Measurements from ENCODE around the gene IL32. TPM values are rescaled to one million over a fixed set of nuclear protein-coding genes. Genes with fewer than 3 reads are reported as not detected.
A peak's percentile ranks its signal among the peaks of the same experiment; 100 is the strongest.

Gene IL32
- total RNA-seq, 4 donors from 2014 or later, result 21.9 to 720 (median 492) TPM

DNA sequence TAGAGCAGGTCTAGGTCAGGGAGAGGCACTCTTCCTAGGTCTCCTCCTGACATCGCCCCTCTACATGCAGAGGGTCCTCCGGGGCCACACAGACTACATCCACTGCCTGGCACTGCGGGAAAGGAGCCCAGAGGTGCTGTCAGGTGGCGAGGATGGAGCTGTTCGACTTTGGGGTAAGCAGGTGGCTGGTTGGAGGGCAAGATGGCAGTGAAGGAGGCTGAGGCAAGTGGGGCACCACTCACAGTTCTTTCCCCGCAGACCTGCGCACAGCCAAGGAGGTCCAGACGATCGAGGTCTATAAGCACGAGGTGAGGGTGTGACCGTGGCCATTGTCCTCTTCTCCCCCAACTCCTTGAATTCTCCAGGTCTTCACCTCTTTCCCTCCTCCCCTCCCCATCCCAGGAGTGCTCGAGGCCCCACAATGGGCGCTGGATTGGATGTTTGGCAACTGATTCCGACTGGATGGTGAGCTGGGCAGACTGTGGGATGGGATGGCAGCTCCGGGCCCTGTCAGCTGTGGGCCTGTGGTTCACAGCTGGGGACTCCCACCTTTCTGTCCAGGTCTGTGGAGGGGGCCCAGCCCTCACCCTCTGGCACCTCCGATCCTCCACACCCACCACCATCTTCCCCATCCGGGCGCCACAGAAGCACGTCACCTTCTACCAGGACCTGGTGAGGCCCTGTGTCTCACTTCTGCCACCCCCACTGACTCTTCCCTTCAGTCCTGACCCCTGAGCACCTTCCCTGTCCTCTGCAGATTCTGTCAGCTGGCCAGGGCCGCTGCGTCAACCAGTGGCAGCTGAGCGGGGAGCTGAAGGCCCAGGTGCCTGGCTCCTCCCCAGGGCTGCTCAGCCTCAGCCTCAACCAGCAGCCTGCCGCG lies 38.6 kb upstream of the IL32 start:
- peaks cover 31% of the 10 kb centered on the region for H3K27me3 ChIP-seq
- no peak for DNase-seq
- no peak overlapping the region for H3K4me3 ChIP-seq
- no peaks in the 10 kb centered on the region for H3K9me3 ChIP-seq
- TF ChIP-seq POLR2AphosphoS5 (IDR thresholded peaks at IDR 0.05) (no peak), POLR2A (IDR thresholded peaks at IDR 0.05) (no peak), EP300 (IDR thresholded peaks at IDR 0.05; ENCODE audit: low read depth) (no peak)
- TF ChIP-seq, protein P1, sequence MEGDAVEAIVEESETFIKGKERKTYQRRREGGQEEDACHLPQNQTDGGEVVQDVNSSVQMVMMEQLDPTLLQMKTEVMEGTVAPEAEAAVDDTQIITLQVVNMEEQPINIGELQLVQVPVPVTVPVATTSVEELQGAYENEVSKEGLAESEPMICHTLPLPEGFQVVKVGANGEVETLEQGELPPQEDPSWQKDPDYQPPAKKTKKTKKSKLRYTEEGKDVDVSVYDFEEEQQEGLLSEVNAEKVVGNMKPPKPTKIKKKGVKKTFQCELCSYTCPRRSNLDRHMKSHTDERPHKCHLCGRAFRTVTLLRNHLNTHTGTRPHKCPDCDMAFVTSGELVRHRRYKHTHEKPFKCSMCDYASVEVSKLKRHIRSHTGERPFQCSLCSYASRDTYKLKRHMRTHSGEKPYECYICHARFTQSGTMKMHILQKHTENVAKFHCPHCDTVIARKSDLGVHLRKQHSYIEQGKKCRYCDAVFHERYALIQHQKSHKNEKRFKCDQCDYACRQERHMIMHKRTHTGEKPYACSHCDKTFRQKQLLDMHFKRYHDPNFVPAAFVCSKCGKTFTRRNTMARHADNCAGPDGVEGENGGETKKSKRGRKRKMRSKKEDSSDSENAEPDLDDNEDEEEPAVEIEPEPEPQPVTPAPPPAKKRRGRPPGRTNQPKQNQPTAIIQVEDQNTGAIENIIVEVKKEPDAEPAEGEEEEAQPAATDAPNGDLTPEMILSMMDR (IDR thresholded peaks at IDR 0.05), result no peak
- peaks cover 13 to 58% (median 38%) of the 10 kb centered on the region in 4 donors for H3K4me1 ChIP-seq
- in situ Hi-C loops (cut with MboI; ENCODE audit: low pct_ligation_motif_present in 1 of 4, low pct_unique_long_range_greater_than_20kb in 1 of 4, low sequenced_read_pairs in 3 of 4), result loop anchor here in 1 of 4 donors (25.0 kb wide), 1 partner anchor 110 kb away; the partner anchor contains the start of gene ZNF213
- no peak overlapping the region for H3K27ac ChIP-seq
- WGBS, 2 donors (ENCODE audit: low coverage in 1 of 2), result 80 to 94% methylated on average over 1 to 23 of the region's 24 CpGs
- intact Hi-C loops (cut with DNase I; ENCODE audit: low total_unique reads), result no loop called here
- no peaks in the 10 kb centered on the region for H3K36me3 ChIP-seq

DNA sequence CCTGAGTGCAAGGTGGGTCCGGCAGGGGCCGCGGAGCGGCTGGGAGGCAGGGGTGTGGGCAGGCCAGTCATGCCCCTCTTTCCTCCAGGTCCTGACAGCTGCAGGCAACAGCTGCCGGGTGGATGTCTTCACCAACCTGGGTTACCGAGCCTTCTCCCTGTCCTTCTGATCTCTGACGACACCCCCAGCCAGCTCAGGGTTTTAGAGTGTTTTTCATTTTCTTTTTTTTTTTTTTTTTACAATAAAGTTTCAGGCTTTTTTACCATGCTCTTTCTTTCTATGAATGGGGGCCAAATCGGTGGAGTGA lies 38.0 kb upstream of the IL32 start:
- no peak for DNase-seq
- no peaks in the 10 kb centered on the region for H3K36me3 ChIP-seq
- H3K9me3 ChIP-seq, result no peaks in the 10 kb centered on the region
- H3K4me3 ChIP-seq, result no peak overlapping the region
- peaks cover 33% of the 10 kb centered on the region for H3K27me3 ChIP-seq
- H3K4me1 ChIP-seq, result peaks cover 9 to 58% (median 34%) of the 10 kb centered on the region in 4 donors
- no peak for TF ChIP-seq POLR2A (IDR thresholded peaks at IDR 0.05)
- TF ChIP-seq EP300 (IDR thresholded peaks at IDR 0.05; ENCODE audit: low read depth), result no peak
- TF ChIP-seq, protein P1 (IDR thresholded peaks at IDR 0.05), result no peak
- no peak for TF ChIP-seq POLR2AphosphoS5 (IDR thresholded peaks at IDR 0.05)
- no peak overlapping the region for H3K27ac ChIP-seq
- in situ Hi-C loops (cut with MboI; ENCODE audit: low pct_ligation_motif_present in 1 of 4, low pct_unique_long_range_greater_than_20kb in 1 of 4, low sequenced_read_pairs in 3 of 4) (loop anchor here in 1 of 4 donors (25.0 kb wide), 1 partner anchor 110 kb away; the partner anchor contains the start of gene ZNF213), intact Hi-C loops (cut with DNase I; ENCODE audit: low total_unique reads) (no loop called here)
- 87 to 89% methylated on average over 3 to 8 of the region's 8 CpGs for WGBS, 2 donors (ENCODE audit: low coverage in 1 of 2)

DNA sequence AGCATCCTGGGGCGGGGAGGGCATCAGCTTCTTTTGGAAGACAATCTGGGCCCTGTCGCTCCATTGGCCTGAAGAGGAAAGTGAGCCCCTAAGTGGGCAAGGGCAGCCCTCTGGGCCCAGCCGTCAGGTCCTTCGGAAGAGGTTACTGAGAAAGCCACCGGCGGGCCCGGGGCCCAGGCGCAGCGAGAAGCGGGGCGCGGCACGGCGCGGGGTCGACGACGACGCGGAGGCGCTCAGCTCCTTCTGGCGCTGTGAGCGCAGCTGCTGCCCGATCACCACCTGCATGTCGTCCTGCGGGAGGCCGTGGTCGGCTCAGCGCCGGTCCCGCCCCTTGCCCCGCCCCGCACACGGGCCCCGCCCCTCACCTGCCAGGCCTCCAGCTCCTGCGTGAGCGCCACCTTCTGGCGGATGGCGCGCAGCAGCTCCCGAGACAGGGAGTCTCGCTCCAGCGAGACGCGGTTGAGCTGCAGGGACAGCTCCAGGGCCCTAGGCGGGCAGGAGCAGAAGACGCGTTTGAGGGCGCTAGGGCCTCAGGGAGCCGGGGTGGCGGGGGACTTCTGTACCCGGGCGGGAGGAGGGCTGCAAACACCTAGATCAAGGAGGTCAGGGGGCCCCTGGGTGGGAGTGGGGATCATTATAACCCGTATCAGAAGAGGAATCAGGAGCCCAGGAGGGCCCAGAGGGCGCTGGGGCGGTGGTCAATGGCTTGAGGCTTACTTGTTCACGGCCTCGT lies 37.3 kb upstream of the IL32 start:
- peak overlapping the region in 1 of 4 donors; percentile 20 for H3K4me3 ChIP-seq
- H3K9me3 ChIP-seq, result no peaks in the 10 kb centered on the region
- peaks cover 40% of the 10 kb centered on the region for H3K27me3 ChIP-seq
- 10% methylated on average over 45 of the region's 58 CpGs; no CpG with 5 or more reads in 1 of the 2 donors for WGBS, 2 donors (ENCODE audit: low coverage in 1 of 2)
- no peaks in the 10 kb centered on the region for H3K36me3 ChIP-seq
- DNase-seq, result peak; percentile 93
- TF ChIP-seq POLR2AphosphoS5 (IDR thresholded peaks at IDR 0.05), result peak; percentile 26 to 49 (median 37)
- TF ChIP-seq, protein P1 (IDR thresholded peaks at IDR 0.05), result peak; percentile 62 to 93 (median 82)
- TF ChIP-seq POLR2A (IDR thresholded peaks at IDR 0.05), result peak; percentile 34
- TF ChIP-seq EP300 (IDR thresholded peaks at IDR 0.05; ENCODE audit: low read depth), result no peak
- H3K4me1 ChIP-seq, result peaks cover 2 to 58% (median 29%) of the 10 kb centered on the region in 4 donors
- peak overlapping the region; percentile 31 to 43 (median 36) for H3K27ac ChIP-seq
- intact Hi-C loops (cut with DNase I; ENCODE audit: low total_unique reads), result no loop called here
- in situ Hi-C loops (cut with MboI; ENCODE audit: low pct_ligation_motif_present in 1 of 4, low pct_unique_long_range_greater_than_20kb in 1 of 4, low sequenced_read_pairs in 3 of 4), result loop anchor here in 1 of 4 donors (25.0 kb wide), 1 partner anchor 109 kb away; the partner anchor contains the start of gene ZNF213
